AG09309 (cell line): Measurements from ENCODE around the gene COL11A2.

Experiments
- DNase-seq: peaks from one replicate; pipeline ENCODE4 v3.0.0-alpha.2; 2010; ENCODE audit warnings: low read depth
- H3K4me3 ChIP-seq: 2 replicates; pipeline ENCODE4 v1.5.1; 2011; ENCODE audit warnings: mild to moderate bottlenecking, low read depth, low read length, moderate library complexity; ENCODE audit not compliant: control insufficient read depth
- TF ChIP-seq, protein P1 (sequence below): IDR thresholded peaks from 2 replicates; pipeline ENCODE4 v1.5.1; 2011; ENCODE audit warnings: mild to moderate bottlenecking, low read depth, low read length, inconsistent platforms; ENCODE audit not compliant: insufficient read depth, control insufficient read depth; ENCODE audit errors: missing control alignments

The COL11A2 gene

DNA sequence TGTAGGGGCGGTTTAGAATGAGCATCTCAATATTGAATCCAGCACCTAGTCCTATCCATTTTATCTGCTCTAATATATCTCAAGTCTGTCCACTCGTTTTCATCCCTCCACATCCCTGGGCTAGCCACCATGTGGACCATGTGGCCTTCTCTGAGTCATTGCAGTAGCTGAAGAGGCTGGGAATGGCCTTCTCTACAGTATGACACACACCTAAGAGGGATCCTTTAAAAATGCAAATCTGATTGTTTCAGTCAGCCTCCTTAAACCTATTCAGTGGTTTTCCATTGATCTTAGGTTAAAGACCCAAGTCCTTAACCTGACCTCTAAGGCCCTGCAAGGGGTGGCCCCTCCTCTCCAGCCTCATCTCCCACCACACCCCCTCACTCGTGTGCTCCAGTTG, 25.4 kb upstream of the COL11A2 start:
- H3K4me3 ChIP-seq = no peak overlapping the region
- TF ChIP-seq, protein P1, sequence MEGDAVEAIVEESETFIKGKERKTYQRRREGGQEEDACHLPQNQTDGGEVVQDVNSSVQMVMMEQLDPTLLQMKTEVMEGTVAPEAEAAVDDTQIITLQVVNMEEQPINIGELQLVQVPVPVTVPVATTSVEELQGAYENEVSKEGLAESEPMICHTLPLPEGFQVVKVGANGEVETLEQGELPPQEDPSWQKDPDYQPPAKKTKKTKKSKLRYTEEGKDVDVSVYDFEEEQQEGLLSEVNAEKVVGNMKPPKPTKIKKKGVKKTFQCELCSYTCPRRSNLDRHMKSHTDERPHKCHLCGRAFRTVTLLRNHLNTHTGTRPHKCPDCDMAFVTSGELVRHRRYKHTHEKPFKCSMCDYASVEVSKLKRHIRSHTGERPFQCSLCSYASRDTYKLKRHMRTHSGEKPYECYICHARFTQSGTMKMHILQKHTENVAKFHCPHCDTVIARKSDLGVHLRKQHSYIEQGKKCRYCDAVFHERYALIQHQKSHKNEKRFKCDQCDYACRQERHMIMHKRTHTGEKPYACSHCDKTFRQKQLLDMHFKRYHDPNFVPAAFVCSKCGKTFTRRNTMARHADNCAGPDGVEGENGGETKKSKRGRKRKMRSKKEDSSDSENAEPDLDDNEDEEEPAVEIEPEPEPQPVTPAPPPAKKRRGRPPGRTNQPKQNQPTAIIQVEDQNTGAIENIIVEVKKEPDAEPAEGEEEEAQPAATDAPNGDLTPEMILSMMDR = no peak
- no peak for DNase-seq

DNA sequence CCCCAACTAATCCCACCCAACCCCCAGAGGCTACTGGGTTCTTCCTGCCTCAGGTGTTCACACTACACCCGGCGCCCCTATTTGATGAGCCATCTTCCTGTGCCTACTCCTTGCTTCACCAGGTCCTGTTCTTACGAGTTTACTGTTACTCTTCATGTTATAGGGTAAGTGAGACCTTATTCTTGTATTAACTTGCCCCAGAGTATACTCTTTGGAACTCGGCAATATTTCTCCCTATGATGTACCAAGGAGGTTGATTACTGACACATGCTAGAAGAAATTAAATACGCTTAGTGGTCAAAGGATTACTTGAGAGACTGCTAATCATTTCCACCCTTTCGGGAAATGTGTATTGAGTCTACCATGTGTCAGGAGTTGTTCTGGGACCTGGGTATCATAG, 25.0 kb upstream of the COL11A2 start:
- TF ChIP-seq, protein P1 = no peak
- DNase-seq = no peak

DNA sequence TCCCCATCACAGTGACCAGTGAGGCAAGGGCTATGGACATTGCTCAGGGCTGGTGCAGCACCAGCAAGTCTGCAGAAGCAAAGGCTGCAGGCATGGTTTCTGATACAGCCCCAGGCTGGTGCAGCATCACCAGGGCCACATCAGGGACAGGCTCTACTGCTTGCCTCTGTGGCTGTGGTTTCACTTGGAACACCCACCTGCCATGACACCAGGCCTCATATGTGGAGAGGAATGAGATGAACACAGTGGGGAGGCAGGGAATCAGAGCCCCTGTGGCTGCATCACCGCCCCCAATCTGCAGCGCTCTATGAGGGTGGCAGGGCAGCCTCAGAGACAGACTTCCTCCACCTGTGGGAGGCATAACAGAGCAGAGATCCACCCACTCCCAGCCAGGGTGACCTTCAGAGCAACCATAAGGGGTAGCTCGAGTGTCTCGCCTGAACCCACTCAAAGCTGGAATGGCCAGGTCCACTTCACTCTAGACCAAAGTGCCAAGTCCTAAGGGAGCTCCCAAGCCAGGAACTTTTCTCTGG, 23.9 kb upstream of the COL11A2 start:
- no peak for DNase-seq
- H3K4me3 ChIP-seq = no peak overlapping the region
- TF ChIP-seq, protein P1 = no peak

More for the DNA sequence above, 25.0 kb upstream of the COL11A2 start:
- no peak overlapping the region for H3K4me3 ChIP-seq

DNA sequence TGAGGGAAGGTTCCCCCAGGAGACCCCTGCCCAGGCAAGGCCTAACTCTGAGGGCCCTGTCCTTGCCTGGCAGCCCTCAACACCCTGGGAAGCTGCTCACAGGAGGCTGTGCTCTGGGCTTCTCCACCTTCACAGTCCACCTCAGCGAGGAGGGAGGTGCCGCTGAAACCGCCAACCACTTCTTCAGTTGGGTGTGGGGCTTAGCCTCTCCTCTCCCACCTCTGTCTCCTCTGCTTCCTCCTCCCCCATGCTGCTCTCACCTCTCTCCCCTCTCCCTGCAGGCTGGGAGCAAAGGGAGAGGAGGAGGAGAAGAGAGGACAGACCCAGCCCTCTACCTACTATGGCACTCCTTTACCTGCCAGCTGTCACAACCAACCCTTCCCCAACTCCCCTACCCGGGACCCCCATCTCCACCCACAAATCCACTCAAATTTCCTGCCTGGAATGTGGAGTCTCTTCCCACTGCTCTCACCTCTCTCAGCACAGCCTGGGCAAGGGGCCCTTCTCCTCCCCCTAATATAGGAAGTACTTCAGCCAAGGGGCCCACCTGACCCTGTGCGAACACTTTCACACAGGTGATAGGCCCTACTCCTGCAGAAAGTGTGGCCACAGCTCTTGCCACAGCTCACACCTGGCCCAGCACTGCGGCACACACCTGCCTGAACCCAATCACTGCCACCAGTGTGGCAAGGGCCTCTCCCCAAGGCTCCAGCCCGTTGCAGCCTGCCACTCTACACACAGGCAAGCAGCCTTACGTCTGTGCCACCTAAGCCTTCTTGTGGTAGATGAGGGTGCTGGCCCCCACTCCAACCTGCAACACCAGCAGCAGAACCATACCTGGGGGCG, 23.2 kb upstream of the COL11A2 start:
- H3K4me3 ChIP-seq = no peak overlapping the region
- DNase-seq = no peak
- TF ChIP-seq, protein P1 = no peak

DNA sequence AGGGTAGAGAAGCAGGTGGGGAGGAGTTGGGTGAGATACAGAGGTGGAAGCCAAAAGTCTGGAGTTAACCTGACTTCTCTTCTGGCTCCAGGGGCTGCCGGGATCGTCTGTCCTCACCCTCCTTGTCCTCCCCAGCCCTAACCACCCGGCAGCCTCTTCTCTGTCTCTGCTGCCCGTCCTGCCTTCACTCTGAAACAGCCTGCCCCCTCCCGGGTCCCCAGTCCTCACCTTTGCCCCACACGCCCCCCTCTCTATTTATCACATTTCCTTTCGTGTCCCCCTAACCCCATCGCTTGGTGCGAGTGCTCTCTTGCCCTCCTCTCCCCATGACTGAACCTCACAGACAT, 21.7 kb upstream of the COL11A2 start:
- TF ChIP-seq, protein P1 = no peak
- H3K4me3 ChIP-seq = peak overlapping the region; percentile 54
- DNase-seq = no peak

DNA sequence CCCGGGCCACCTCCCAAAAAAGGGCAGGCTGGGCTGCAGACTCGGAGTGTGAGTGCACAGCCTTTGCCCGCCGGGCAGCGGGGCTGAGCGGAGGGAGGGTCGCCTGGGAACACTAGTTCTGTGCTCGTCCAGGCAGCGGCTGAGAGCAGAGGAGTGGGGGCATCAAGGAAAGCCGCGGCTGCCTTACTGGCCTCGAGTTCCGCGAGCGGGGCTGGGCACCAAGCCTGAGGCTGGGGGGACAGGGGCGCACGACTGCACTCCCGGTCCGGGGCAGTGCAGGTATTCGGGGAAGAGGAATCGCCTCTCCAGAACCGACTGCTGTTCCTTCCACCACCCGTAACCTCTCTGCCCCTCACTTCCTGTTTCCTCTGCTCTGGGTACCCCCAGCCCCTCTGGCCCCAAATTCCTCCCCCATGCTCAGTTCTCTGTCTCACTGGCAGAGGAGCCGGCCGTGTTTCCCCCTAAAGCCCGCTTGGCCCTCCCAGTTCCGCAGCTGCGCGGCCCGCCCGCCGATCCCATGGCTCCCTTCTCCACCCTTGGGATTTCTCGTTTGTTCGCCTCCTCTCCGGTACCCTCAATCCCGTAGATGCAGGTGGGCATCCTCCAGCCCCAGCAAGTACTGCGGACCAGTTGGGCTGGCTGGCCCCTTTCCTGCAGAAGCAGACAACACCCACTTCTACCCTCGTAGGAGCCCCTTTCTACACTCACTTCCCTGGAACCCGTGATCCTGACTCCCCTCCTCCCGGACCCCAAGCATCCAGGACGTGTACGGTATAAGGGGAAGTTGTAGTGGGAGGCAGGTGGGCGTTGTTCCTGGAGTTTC, 21.1 kb upstream of the COL11A2 start:
- peak overlapping the region; percentile 54 for H3K4me3 ChIP-seq
- no peak for DNase-seq
- TF ChIP-seq, protein P1 = no peak
